Measurements from ENCODE around the gene RAPGEF5. TPM values are rescaled to one million over a fixed set of nuclear protein-coding genes. Genes with fewer than 3 reads are reported as not detected.

Gene RAPGEF5
- total RNA-seq, 1 experiment from 2014 or later: 5.6 TPM

- no peak overlapping the region for H3K27ac ChIP-seq (ENCODE audit: low read length)
- H3K4me2 ChIP-seq (ENCODE audit: low read length): no peak overlapping the region
- no peak for DNase-seq
- H3K4me1 ChIP-seq (ENCODE audit: insufficient read depth, low read length): no peaks in the 10 kb centered on the region
- H3K9me2 ChIP-seq (replicated peaks; ENCODE audit: low read length): no peaks in the 10 kb centered on the region
- no peak overlapping the region for H3K4me3 ChIP-seq (ENCODE audit: low read length)
- intact Hi-C loops (cut with micrococcal nuclease): no loop called here
- no peak overlapping the region for H3K9ac ChIP-seq (ENCODE audit: low read length)
- H3K36me3 ChIP-seq (ENCODE audit: low read depth, low read length): peaks cover 2% of the 10 kb centered on the region; the same call in 1 of the 2 replicates
- ChIA-PET POLR2A (ENCODE audit: unreplicated experiment) (no interaction called here), CTCF (no interaction called here)
- TF ChIP-seq CTCF (conservative IDR thresholded peaks at IDR 0.05; ENCODE audit: low read depth, low read length) (no peak), EZH2phosphoT487 (IDR thresholded peaks at IDR 0.05; ENCODE audit: borderline replicate concordance, low read length) (no peak), EZH2 (IDR thresholded peaks at IDR 0.05; ENCODE audit: low read length, unreplicated experiment) (no peak)
- H2AFZ ChIP-seq (ENCODE audit: low read length): no peak overlapping the region
- no peaks in the 10 kb centered on the region for H3K27me3 ChIP-seq (ENCODE audit: low read length)
- no peak for ATAC-seq
- no TSS peak for BruUV-seq (replicated peaks)
- no peaks in the 10 kb centered on the region for H3F3A ChIP-seq (ENCODE audit: low read length, unreplicated experiment)
- no peaks in the 10 kb centered on the region for H3K9me3 ChIP-seq (ENCODE audit: low read length)
- H3K79me2 ChIP-seq (ENCODE audit: low read length): no peaks in the 10 kb centered on the region
- no peaks in the 10 kb centered on the region for H4K20me1 ChIP-seq (ENCODE audit: low read length)
These were observed 55.2 kb downstream of the RAPGEF5 start for GRCh38 chr7:22301790-22302189.

GRCh38 chr7:22300839-22301238 lies 56.1 kb downstream of the RAPGEF5 start:
- Histone ChIP-seq H3K27me3 (ENCODE audit: low read length) (no peaks in the 10 kb centered on the region), H4K20me1 (ENCODE audit: low read length) (no peaks in the 10 kb centered on the region), H3K4me3 (ENCODE audit: low read length) (no peak overlapping the region), H3K4me2 (ENCODE audit: low read length) (no peak overlapping the region), H3F3A (ENCODE audit: low read length, unreplicated experiment) (no peaks in the 10 kb centered on the region), H3K9me3 (ENCODE audit: low read length) (no peaks in the 10 kb centered on the region), H3K27ac (ENCODE audit: low read length) (no peak overlapping the region), H3K4me1 (ENCODE audit: insufficient read depth, low read length) (no peaks in the 10 kb centered on the region), H3K9ac (ENCODE audit: low read length) (no peak overlapping the region), H2AFZ (ENCODE audit: low read length) (no peak overlapping the region), H3K9me2 (replicated peaks; ENCODE audit: low read length) (no peaks in the 10 kb centered on the region), H3K36me3 (ENCODE audit: low read depth, low read length) (no peaks in the 10 kb centered on the region), H3K79me2 (ENCODE audit: low read length) (no peaks in the 10 kb centered on the region)
- POLR2A ChIA-PET (ENCODE audit: unreplicated experiment): no interaction called here
- CTCF ChIA-PET: no interaction called here
- ATAC-seq (no peak), DNase-seq (no peak)
- TF ChIP-seq CTCF (conservative IDR thresholded peaks at IDR 0.05; ENCODE audit: low read depth, low read length) (no peak), EZH2 (IDR thresholded peaks at IDR 0.05; ENCODE audit: low read length, unreplicated experiment) (no peak), EZH2phosphoT487 (IDR thresholded peaks at IDR 0.05; ENCODE audit: borderline replicate concordance, low read length) (no peak)
- no TSS peak for BruUV-seq (replicated peaks)
- intact Hi-C loops (cut with micrococcal nuclease): no loop called here

GRCh38 chr7:22296916-22297315 lies 60.0 kb downstream of the RAPGEF5 start:
- CTCF ChIA-PET: interaction anchor here (0.6 to 2.5 kb wide), 3 partner anchors 22 to 187 kb away, joined by 3 to 16 read pairs (median 3); no protein-coding TSS in a partner anchor
- DNase-seq (peak; percentile 8), ATAC-seq (peak; percentile 43)
- H3K79me2 ChIP-seq (ENCODE audit: low read length): no peaks in the 10 kb centered on the region
- H4K20me1 ChIP-seq (ENCODE audit: low read length): no peaks in the 10 kb centered on the region
- H3K4me1 ChIP-seq (ENCODE audit: insufficient read depth, low read length): no peaks in the 10 kb centered on the region
- no peaks in the 10 kb centered on the region for H3F3A ChIP-seq (ENCODE audit: low read length, unreplicated experiment)
- no peak overlapping the region for H3K4me3 ChIP-seq (ENCODE audit: low read length)
- TF ChIP-seq CTCF (conservative IDR thresholded peaks at IDR 0.05; ENCODE audit: low read depth, low read length) (peak; percentile 57), EZH2 (IDR thresholded peaks at IDR 0.05; ENCODE audit: low read length, unreplicated experiment) (no peak), EZH2phosphoT487 (IDR thresholded peaks at IDR 0.05; ENCODE audit: borderline replicate concordance, low read length) (no peak)
- H3K27ac ChIP-seq (ENCODE audit: low read length): no peak overlapping the region
- intact Hi-C loops (cut with micrococcal nuclease): loop anchor here (1.0 kb wide), 4 partner anchors 115 to 192 kb away; no protein-coding TSS in a partner anchor
- H3K27me3 ChIP-seq (ENCODE audit: low read length): no peaks in the 10 kb centered on the region
- no peak overlapping the region for H3K4me2 ChIP-seq (ENCODE audit: low read length)
- BruUV-seq (replicated peaks): no TSS peak
- H2AFZ ChIP-seq (ENCODE audit: low read length): no peak overlapping the region
- POLR2A ChIA-PET (ENCODE audit: unreplicated experiment): no interaction called here
- no peaks in the 10 kb centered on the region for H3K36me3 ChIP-seq (ENCODE audit: low read depth, low read length)
- H3K9ac ChIP-seq (ENCODE audit: low read length): no peak overlapping the region
- no peaks in the 10 kb centered on the region for H3K9me2 ChIP-seq (replicated peaks; ENCODE audit: low read length)
- no peaks in the 10 kb centered on the region for H3K9me3 ChIP-seq (ENCODE audit: low read length)

Data from PC-3 (cell line).